NOMO-1 treated with DMSO at 0.1 percent for 48 hours (cell line): Measurements from ENCODE around the gene PPP3CA.
"Not testable (repeated sequence)": the region's sequence is repeated elsewhere in the genome, so short reads cannot be mapped to it uniquely, and the experiment has no call there.

Source experiments
- DNase-seq: peaks from one replicate; lab custom pipeline; 2025; ENCODE audit not compliant: unreplicated experiment; lab: John Stamatoyannopoulos, UW

PPP3CA gene

GRCh38 chr4:101114936-101115372 lies 232.4 kb downstream of the PPP3CA start:
- DNase-seq, result no peak

- peak; percentile 9 for DNase-seq
Measured at GRCh38 chr4:101104312-101105052, 242.8 kb downstream of the PPP3CA start.

- peak; percentile 83 for DNase-seq
Measured at GRCh38 chr4:101103381-101104142, 243.8 kb downstream of the PPP3CA start.

- DNase-seq, result no peak
Measured at GRCh38 chr4:101102114-101102742, 245.1 kb downstream of the PPP3CA start.

GRCh38 chr4:101101072-101101471 lies 246.3 kb downstream of the PPP3CA start:
- no peak for DNase-seq

GRCh38 chr4:101098666-101099400 lies 248.5 kb downstream of the PPP3CA start:
- no peak for DNase-seq

- DNase-seq, result not testable (repeated sequence)
Measured at GRCh38 chr4:101092609-101093008, 254.7 kb downstream of the PPP3CA start.

- no peak for DNase-seq
Measured at GRCh38 chr4:101089168-101089567, 258.2 kb downstream of the PPP3CA start.

- no peak for DNase-seq
Measured at GRCh38 chr4:101086801-101087586, 260.3 kb downstream of the PPP3CA start.

- no peak for DNase-seq
Measured at GRCh38 chr4:101083131-101083530, 264.2 kb downstream of the PPP3CA start.

GRCh38 chr4:101081695-101082369 lies 265.5 kb downstream of the PPP3CA start:
- no peak for DNase-seq

- DNase-seq, result no peak
Measured at GRCh38 chr4:101081166-101081565, 266.2 kb downstream of the PPP3CA start.

GRCh38 chr4:101078950-101079349 lies 268.4 kb downstream of the PPP3CA start:
- no peak for DNase-seq

GRCh38 chr4:101076032-101076431 lies 271.3 kb downstream of the PPP3CA start:
- DNase-seq, result no peak

GRCh38 chr4:101075536-101075935 lies 271.8 kb downstream of the PPP3CA start:
- peak; percentile 86 for DNase-seq

- DNase-seq, result no peak
Measured at GRCh38 chr4:101074326-101074725, 273.0 kb downstream of the PPP3CA start.

- no peak for DNase-seq
Measured at GRCh38 chr4:101071241-101071640, 276.1 kb downstream of the PPP3CA start.

- no peak for DNase-seq
Measured at GRCh38 chr4:101068115-101068514, 279.2 kb downstream of the PPP3CA start.

GRCh38 chr4:101067383-101067782 lies 279.9 kb downstream of the PPP3CA start:
- DNase-seq, result no peak
